ENCODE results near the gene D2HGDH.

DNA sequence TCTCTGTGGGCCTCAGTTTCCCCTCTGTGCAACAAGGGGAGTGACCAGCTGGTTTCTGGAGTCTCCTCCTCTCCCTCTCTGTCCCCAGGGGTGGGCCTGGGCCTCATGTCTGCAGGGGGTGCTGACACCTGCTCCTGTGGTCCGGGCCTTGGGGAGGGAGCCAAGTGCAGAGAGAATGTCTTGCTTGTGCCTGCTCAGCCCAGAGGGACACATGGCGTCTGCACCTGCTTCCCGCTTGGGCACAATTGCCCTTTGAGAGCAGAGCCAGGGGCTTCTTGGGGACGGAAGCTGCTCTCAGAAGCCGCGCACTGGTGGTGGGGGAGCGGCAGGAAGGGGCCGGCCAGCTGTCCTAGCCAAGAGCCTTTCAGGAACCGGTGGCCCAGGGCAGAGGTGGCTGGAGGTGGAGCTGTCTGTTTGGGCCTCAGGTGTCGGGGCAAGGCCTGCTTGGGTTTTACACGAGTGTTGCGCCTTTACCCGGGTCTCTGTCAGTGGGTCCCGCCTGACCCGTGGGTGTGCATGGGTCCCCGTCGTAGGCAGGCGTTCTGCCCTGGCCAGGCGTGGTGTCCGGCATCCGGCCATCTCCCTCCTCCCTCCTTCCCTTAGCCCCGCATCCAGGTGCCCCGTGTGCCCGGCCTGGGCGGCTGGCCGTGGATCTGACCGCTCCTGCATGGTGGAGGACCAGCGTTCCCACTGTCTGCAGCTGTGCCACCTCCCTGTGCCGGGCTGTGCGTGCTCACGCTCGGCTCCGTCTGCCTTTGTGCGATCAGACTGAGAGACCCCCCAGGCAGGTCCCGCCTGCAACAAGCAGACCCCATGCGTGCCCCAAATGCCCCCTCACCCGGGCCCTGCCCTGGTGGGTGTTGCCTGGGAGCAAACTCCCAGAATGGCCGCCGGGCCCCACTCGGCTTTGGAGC is 78.6 kb downstream of the D2HGDH start:
- TF ChIP-seq, protein P1, sequence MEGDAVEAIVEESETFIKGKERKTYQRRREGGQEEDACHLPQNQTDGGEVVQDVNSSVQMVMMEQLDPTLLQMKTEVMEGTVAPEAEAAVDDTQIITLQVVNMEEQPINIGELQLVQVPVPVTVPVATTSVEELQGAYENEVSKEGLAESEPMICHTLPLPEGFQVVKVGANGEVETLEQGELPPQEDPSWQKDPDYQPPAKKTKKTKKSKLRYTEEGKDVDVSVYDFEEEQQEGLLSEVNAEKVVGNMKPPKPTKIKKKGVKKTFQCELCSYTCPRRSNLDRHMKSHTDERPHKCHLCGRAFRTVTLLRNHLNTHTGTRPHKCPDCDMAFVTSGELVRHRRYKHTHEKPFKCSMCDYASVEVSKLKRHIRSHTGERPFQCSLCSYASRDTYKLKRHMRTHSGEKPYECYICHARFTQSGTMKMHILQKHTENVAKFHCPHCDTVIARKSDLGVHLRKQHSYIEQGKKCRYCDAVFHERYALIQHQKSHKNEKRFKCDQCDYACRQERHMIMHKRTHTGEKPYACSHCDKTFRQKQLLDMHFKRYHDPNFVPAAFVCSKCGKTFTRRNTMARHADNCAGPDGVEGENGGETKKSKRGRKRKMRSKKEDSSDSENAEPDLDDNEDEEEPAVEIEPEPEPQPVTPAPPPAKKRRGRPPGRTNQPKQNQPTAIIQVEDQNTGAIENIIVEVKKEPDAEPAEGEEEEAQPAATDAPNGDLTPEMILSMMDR (IDR thresholded peaks at IDR 0.05) = no peak
- no peak for TF ChIP-seq POLR2A (IDR thresholded peaks at IDR 0.05)
- TF ChIP-seq POLR2AphosphoS5 (IDR thresholded peaks at IDR 0.05; ENCODE audit: insufficient read depth in 1 of 2, low read depth in 1 of 2) = no peak

All from vagina (tissue), 2 donors.